ENCODE measurements around the gene CMTM4.

DNA sequence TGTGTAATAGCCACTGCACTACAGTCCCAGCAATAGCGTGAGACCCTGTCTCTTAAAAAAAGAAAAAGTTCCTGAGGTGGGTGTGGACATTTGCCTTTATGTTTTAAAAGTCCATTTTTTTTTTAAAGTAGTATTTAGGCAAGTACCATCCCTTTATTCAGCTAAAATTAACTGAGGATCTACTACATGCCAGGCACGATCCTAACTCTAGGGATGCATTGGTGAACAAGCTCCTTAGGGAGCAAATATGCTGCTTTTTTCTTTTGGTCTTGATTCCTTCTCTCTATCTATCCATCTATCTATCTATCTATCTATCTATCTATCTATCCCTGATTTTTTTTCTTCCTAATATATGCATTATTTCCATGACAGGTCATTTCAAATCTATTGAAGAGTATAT lies 47.4 kb downstream of the CMTM4 start:
- no peak for TF ChIP-seq POLR2A (IDR thresholded peaks at IDR 0.05)
- TF ChIP-seq, protein P1, sequence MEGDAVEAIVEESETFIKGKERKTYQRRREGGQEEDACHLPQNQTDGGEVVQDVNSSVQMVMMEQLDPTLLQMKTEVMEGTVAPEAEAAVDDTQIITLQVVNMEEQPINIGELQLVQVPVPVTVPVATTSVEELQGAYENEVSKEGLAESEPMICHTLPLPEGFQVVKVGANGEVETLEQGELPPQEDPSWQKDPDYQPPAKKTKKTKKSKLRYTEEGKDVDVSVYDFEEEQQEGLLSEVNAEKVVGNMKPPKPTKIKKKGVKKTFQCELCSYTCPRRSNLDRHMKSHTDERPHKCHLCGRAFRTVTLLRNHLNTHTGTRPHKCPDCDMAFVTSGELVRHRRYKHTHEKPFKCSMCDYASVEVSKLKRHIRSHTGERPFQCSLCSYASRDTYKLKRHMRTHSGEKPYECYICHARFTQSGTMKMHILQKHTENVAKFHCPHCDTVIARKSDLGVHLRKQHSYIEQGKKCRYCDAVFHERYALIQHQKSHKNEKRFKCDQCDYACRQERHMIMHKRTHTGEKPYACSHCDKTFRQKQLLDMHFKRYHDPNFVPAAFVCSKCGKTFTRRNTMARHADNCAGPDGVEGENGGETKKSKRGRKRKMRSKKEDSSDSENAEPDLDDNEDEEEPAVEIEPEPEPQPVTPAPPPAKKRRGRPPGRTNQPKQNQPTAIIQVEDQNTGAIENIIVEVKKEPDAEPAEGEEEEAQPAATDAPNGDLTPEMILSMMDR (IDR thresholded peaks at IDR 0.05), result no peak

Data from tibial nerve (tissue), 3 donors.